HG02623 (cell line): ENCODE results near the gene HSF2BP.
"Not testable (repeated sequence)": the region's sequence is repeated elsewhere in the genome, so short reads cannot be mapped to it uniquely, and the experiment has no call there.

Experiments used
- ATAC-seq: cut with Tn5 transposase; IDR thresholded peaks from one replicate; pipeline ENCODE4 v1.9.1; 2021; ENCODE audit warnings: moderate library complexity; ENCODE audit not compliant: unreplicated experiment

Gene HSF2BP

GRCh38 chr21:43562451-43562850 lies 96.8 kb downstream of the HSF2BP start:
- ATAC-seq, result not testable (repeated sequence)

- ATAC-seq, result not testable (repeated sequence)
Measured at GRCh38 chr21:43540561-43540960, 118.7 kb downstream of the HSF2BP start.

GRCh38 chr21:43522495-43523131 lies 136.7 kb downstream of the HSF2BP start:
- not testable (repeated sequence) for ATAC-seq

GRCh38 chr21:43517701-43518100 lies 141.6 kb downstream of the HSF2BP start:
- not testable (repeated sequence) for ATAC-seq

GRCh38 chr21:43516860-43517627 lies 142.2 kb downstream of the HSF2BP start:
- ATAC-seq, result not testable (repeated sequence)

- not testable (repeated sequence) for ATAC-seq
Measured at GRCh38 chr21:43516295-43516847, 142.9 kb downstream of the HSF2BP start.

- not testable (repeated sequence) for ATAC-seq
Measured at GRCh38 chr21:43514834-43515233, 144.5 kb downstream of the HSF2BP start.

- ATAC-seq, result not testable (repeated sequence)
Measured at GRCh38 chr21:43513023-43513422, 146.3 kb downstream of the HSF2BP start.

GRCh38 chr21:43511209-43511608 lies 148.1 kb downstream of the HSF2BP start:
- not testable (repeated sequence) for ATAC-seq

GRCh38 chr21:43510669-43511068 lies 148.6 kb downstream of the HSF2BP start:
- ATAC-seq, result not testable (repeated sequence)

- not testable (repeated sequence) for ATAC-seq
Measured at GRCh38 chr21:43503892-43504291, 155.4 kb downstream of the HSF2BP start.

- ATAC-seq, result not testable (repeated sequence)
Measured at GRCh38 chr21:43503075-43503750, 156.1 kb downstream of the HSF2BP start.

- not testable (repeated sequence) for ATAC-seq
Measured at GRCh38 chr21:43502407-43503071, 156.7 kb downstream of the HSF2BP start.

- not testable (repeated sequence) for ATAC-seq
Measured at GRCh38 chr21:43498924-43499323, 160.4 kb downstream of the HSF2BP start.

GRCh38 chr21:43498065-43498464 lies 161.2 kb downstream of the HSF2BP start:
- ATAC-seq, result not testable (repeated sequence)

- ATAC-seq, result not testable (repeated sequence)
Measured at GRCh38 chr21:43494279-43495012, 164.8 kb downstream of the HSF2BP start.

GRCh38 chr21:43493471-43493870 lies 165.8 kb downstream of the HSF2BP start:
- ATAC-seq, result not testable (repeated sequence)

- ATAC-seq, result not testable (repeated sequence)
Measured at GRCh38 chr21:43488235-43488634, 171.1 kb downstream of the HSF2BP start.

- not testable (repeated sequence) for ATAC-seq
Measured at GRCh38 chr21:43486051-43486450, 173.2 kb downstream of the HSF2BP start.

- ATAC-seq, result not testable (repeated sequence)
Measured at GRCh38 chr21:43485016-43485415, 174.3 kb downstream of the HSF2BP start.
